Stomach smooth muscle (tissue), 2 donors: ENCODE results near the gene NF1.

Experiments used
- H3K27ac ChIP-seq: one replicate; pipeline ENCODE4 v1.7.0; 2013; ENCODE audit warnings: mild to moderate bottlenecking, low read length, inconsistent platforms
- H3K27me3 ChIP-seq, 2 donors: one replicate each; pipeline ENCODE4 v1.7.0; 2013; ENCODE audit warnings: low read length in 2 of 2; ENCODE audit not compliant: insufficient read depth in 2 of 2, control insufficient read depth in 1 of 2
- H3K36me3 ChIP-seq, 2 donors: one replicate each; pipeline ENCODE4 v1.7.0; 2013; ENCODE audit warnings: low read length in 2 of 2; ENCODE audit not compliant: control insufficient read depth in 2 of 2, insufficient read depth in 2 of 2
- H3K4me1 ChIP-seq: one replicate; pipeline ENCODE4 v1.7.0; 2013; ENCODE audit warnings: low read length; ENCODE audit not compliant: control insufficient read depth, insufficient read depth
- H3K4me3 ChIP-seq, 2 donors: one replicate each; pipeline ENCODE4 v1.7.0; 2013; ENCODE audit warnings: low read length in 2 of 2
- H3K9ac ChIP-seq, 2 donors: one replicate each; pipeline ENCODE4 v1.7.0; 2013; ENCODE audit warnings: low read length in 2 of 2, mild to moderate bottlenecking in 1 of 2
- H3K9me3 ChIP-seq, 2 donors: one replicate each; pipeline ENCODE4 v1.7.0; 2013; ENCODE audit warnings: low read length in 2 of 2; ENCODE audit not compliant: control insufficient read depth in 2 of 2
- donor health status: healthy.
- donor health status: Pancreatic carcinoma.

Gene NF1

DNA sequence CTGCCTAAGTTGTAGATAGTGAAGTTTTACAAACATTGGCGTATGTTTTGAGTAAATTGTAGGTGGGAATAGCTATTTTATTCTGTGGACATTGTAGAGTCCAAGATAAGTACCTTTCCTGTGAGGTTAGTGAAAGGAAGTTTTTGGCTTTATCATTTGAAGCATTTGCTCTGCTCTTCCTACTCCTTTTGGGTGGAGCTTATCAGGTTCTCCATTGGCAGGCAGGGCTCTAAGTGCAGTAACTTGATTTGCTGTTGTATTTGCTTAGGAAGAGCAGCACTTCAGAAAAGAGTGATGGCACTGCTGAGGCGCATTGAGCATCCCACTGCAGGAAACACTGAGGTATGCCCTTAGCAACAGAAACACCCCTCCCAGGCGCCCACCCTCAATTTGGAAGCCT lies 132.2 kb downstream of the NF1 start:
- Histone ChIP-seq H3K27me3 (no peaks in the 10 kb centered on the region), H3K4me3 (no peak overlapping the region), H3K9me3 (no peaks in the 10 kb centered on the region), H3K27ac (no peak overlapping the region), H3K36me3 (peaks cover 7 to 17% of the 10 kb centered on the region in 2 donors), H3K9ac (no peak overlapping the region), H3K4me1 (no peaks in the 10 kb centered on the region)

DNA sequence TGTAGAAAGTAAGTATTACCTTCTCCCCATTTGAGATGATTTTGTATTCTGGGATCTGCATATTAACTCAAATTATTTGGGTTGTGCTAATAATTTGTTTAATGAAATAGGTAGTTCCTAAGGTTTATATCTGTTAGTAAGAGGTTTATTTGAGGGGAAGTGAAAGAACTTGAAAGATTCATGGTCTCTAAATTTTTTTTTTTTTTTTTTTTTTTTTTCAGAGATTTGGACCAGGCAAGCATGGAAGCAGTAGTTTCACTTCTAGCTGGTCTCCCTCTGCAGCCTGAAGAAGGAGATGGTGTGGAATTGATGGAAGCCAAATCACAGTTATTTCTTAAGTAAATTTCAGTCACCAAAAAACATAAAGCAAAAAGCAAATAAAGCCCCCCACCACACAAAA lies 137.1 kb downstream of the NF1 start:
- H3K36me3 ChIP-seq: peaks cover 20 to 27% of the 10 kb centered on the region in 2 donors
- H3K9me3 ChIP-seq: no peaks in the 10 kb centered on the region
- H3K9ac ChIP-seq: no peak overlapping the region
- H3K4me3 ChIP-seq: no peak overlapping the region
- no peaks in the 10 kb centered on the region for H3K27me3 ChIP-seq
- no peak overlapping the region for H3K27ac ChIP-seq
- no peaks in the 10 kb centered on the region for H3K4me1 ChIP-seq

DNA sequence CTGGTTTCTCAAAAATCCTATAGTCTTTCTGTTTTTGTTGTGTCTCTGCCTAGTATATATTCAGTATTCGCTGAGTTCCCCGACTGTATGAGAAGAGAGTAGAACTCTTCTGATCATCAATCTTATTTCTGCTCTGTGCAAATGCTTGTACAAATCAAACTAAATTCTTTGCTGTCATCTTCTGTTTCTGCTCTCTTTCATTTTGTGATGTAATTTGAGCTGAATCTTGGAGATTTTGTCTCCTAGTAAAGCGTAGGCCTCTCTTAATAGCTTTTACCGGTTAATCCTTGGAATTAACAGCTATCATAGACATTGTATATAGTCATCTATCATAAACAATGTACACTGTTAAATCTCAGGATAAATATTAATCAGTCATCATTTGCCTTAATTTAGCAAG lies 140.3 kb downstream of the NF1 start:
- Histone ChIP-seq H3K27me3 (no peaks in the 10 kb centered on the region), H3K36me3 (peaks cover 15 to 16% of the 10 kb centered on the region in 2 donors), H3K27ac (no peak overlapping the region), H3K4me1 (no peaks in the 10 kb centered on the region), H3K4me3 (no peak overlapping the region), H3K9ac (peak overlapping the region in 1 of 2 donors; percentile 47), H3K9me3 (no peaks in the 10 kb centered on the region)

DNA sequence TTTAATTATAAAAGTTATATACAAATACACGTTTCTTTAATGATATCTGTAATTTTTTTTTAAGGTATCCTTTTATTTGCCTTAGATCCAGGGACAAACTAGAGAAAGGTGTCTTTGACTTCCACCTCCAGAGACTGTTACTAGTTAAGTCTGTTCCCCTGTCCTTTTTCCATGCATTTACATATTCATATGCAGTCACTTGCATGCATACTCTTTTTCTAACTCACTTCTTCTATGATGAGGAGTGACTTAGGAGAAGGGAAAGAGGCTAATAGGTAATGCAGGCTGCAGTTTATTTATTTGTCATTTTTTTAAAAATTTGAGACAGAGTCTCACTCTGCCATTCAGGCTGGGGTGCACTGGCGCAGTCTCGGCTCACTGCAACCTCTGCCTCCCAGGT lies 141.4 kb downstream of the NF1 start:
- peaks cover 18 to 19% of the 10 kb centered on the region in 2 donors for H3K36me3 ChIP-seq

DNA sequence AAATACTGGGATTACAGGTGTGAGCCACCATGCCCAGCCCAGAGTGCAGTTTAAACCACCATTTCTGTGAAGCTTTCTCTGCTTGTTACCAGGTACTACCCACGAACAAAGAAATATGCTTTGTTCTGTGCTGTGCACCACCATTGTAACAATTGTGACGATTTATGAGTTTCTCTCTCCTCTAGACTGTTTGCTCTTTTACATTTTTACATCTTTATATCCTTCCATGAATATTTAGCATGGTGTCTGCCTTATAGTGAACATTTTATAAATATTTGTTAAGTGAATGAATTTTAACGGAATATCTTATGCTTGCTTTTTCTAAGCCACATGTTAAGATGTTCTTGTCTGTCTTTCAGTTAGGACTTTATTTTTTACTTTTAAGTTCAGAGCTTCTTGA lies 141.9 kb downstream of the NF1 start:
- Histone ChIP-seq H3K4me3 (no peak overlapping the region), H3K9me3 (no peaks in the 10 kb centered on the region), H3K27me3 (no peaks in the 10 kb centered on the region), H3K36me3 (peaks cover 18 to 20% of the 10 kb centered on the region in 2 donors), H3K9ac (no peak overlapping the region), H3K27ac (no peak overlapping the region), H3K4me1 (no peaks in the 10 kb centered on the region)

More for the DNA sequence above, 141.4 kb downstream of the NF1 start:
- Histone ChIP-seq H3K27ac (no peak overlapping the region), H3K9me3 (no peaks in the 10 kb centered on the region), H3K27me3 (no peaks in the 10 kb centered on the region), H3K9ac (no peak overlapping the region), H3K4me3 (no peak overlapping the region), H3K4me1 (no peaks in the 10 kb centered on the region)

DNA sequence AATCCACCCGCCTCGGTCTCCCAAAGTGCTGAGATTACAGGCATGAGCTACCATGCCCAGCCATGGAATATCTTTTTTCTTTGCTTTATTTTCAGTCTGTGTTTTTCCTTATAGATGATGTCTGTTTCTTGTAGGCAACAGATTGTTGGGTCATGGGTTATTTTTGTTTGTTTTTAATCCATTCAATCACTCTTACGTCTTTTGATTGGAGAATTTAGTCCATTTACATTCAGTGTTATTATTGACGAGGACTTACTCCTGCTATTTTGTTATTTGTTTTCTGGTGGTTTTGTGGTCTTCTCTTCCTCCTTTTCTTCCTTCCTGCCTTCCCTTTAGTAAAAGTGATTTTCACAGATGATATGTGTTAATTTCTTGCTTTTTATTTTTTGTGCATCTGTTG lies 146.3 kb downstream of the NF1 start:
- Histone ChIP-seq H3K4me1 (no peaks in the 10 kb centered on the region), H3K27me3 (no peaks in the 10 kb centered on the region), H3K27ac (no peak overlapping the region), H3K9me3 (no peaks in the 10 kb centered on the region), H3K9ac (no peak overlapping the region), H3K36me3 (peaks cover 15 to 27% of the 10 kb centered on the region in 2 donors), H3K4me3 (no peak overlapping the region)

DNA sequence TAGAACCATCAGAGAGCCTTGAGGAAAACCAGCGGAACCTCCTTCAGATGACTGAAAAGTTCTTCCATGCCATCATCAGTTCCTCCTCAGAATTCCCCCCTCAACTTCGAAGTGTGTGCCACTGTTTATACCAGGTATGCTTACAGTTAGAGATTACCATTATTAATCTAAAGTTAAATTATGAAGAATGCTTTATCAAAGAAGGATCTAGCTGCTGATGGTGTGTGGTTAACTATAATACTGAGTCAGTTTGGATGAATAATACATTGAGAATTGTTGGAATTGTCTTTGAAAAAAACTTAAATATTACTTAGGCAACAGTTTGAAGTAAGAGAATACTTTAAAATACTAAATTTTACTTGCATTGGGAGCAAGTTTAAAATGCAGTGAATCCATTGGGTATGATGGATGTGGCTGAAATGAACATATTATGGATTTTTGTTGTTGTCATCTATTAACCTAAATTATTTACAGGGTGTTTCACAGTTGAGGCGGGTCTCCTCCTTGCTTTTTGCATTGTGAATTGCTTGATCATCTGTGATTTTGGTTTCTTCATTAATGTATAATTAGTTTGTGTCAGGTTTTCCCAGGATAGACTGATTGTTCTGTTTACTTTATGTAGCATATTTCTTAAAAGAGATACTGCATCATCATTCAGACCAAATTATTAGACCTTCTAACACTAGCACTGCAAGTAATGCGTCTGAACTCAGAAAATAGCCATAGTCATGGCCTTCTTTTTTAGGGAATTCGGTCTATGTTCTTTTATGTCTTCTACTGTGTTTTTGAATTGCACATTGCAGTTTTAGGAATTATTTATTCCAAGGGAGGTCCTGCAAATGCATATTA lies 154.4 kb downstream of the NF1 start:
- Histone ChIP-seq H3K9me3 (no peaks in the 10 kb centered on the region), H3K9ac (no peak overlapping the region), H3K4me3 (no peak overlapping the region), H3K4me1 (no peaks in the 10 kb centered on the region), H3K36me3 (peaks cover 5% of the 10 kb centered on the region in 2 donors), H3K27ac (no peak overlapping the region), H3K27me3 (no peaks in the 10 kb centered on the region)

DNA sequence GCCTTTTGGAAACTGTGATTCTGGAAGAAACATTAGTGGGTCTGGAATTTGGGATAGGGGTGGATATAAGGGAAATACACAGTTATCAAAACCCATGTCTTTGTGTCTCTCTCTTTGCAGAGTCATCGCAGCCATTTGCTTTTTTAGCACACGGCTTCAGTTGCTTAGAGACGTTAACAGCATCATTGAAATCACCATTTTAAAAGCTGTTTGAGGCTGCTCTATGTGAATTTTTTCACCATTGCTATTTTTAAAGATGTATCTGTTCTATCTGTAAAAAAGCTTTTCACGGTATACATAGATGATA lies 155.0 kb downstream of the NF1 start:
- no peak overlapping the region for H3K9ac ChIP-seq
- H3K27ac ChIP-seq: no peak overlapping the region
- H3K9me3 ChIP-seq: no peaks in the 10 kb centered on the region
- H3K27me3 ChIP-seq: no peaks in the 10 kb centered on the region
- peaks cover 4 to 5% of the 10 kb centered on the region in 2 donors for H3K36me3 ChIP-seq
- H3K4me1 ChIP-seq: no peaks in the 10 kb centered on the region
- H3K4me3 ChIP-seq: no peak overlapping the region

DNA sequence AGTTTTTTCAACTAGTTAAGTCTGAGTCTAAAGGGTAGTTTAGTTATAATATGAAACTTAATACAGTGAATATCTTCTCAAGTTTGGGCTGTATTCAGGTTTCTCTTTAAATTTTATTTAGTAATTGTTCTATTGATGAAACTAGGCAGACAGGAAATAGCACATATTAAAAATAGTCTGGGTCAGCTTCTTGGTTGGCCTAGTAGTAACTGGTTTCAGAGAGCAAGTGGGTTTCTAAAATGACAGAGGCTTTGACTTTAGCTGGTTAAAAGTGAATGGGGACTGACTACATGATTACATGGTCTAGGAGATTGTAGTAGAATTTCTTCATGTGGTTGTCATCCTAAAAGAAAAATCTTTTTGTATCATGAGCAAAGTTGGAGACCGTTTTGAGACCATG lies 155.5 kb downstream of the NF1 start:
- H3K9me3 ChIP-seq: no peaks in the 10 kb centered on the region
- H3K4me3 ChIP-seq: no peak overlapping the region
- H3K27ac ChIP-seq: no peak overlapping the region
- no peaks in the 10 kb centered on the region for H3K27me3 ChIP-seq
- no peak overlapping the region for H3K9ac ChIP-seq
- H3K4me1 ChIP-seq: no peaks in the 10 kb centered on the region
- H3K36me3 ChIP-seq: peaks cover 4% of the 10 kb centered on the region in 2 donors

DNA sequence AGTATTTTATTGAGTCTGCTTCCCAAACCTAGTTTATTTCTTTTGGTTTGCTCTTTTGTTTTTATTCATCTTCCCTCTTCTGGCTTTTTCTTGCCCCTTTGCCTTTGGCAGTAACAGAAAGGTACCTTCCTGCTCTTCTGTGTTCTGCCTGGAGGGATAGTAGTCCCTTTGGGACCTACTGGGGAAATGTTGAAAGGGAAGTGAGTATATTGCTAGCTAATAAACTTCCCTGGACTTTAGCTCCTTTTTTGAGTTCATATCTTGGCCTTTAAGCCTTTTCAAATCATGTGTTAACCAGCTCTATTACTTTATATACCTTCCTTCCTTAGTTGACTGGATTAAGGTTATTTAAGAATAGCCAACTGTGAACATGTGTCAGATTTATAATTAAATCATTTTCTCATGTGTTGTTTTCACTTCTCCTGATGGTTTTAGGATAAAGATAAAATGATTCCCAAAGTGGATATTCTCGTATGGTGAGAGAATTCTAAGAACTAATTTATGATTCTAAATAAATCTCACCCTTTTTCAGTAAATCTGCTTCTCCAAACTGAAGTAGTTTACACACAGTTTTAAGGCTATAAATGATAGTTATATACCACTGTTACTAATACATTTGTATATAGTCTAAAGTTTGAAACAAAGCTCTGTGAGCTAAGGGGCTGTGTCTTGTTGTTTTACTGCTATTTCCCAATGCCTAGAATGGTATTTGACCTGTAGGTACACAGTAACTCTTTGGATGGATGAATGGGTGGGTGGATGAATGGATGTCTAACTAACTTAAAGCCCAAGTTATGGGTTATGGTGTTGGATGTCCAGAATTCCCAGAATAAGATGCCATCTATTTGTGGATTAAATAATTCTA lies 156.6 kb downstream of the NF1 start:
- H3K4me3 ChIP-seq: no peak overlapping the region

DNA sequence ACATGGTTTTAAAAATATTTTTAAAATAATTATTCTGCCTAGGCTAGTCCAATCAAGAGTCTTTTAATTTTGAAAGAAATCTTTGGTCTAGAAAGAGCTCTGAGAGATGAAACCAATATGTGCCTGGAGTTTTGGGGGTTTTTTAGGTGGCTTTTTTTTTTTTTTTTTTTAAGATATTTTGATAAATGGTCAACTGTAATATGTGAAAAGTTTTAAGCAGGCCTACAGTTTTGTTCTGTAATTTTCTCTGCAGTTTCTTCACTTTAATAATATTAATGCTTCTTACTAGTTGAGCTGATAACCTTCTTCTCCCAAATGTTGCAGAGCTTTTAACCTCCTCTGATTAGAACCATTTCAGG lies 157.2 kb downstream of the NF1 start:
- Histone ChIP-seq H3K4me3 (no peak overlapping the region), H3K4me1 (no peaks in the 10 kb centered on the region), H3K9ac (no peak overlapping the region), H3K36me3 (no peaks in the 10 kb centered on the region), H3K9me3 (no peaks in the 10 kb centered on the region), H3K27me3 (no peaks in the 10 kb centered on the region), H3K27ac (no peak overlapping the region)

More for the DNA sequence above, 156.6 kb downstream of the NF1 start:
- H3K4me1 ChIP-seq: no peaks in the 10 kb centered on the region
- no peaks in the 10 kb centered on the region for H3K9me3 ChIP-seq
- no peak overlapping the region for H3K9ac ChIP-seq
- H3K27ac ChIP-seq: no peak overlapping the region
- H3K36me3 ChIP-seq: no peaks in the 10 kb centered on the region
- H3K27me3 ChIP-seq: no peaks in the 10 kb centered on the region
